HG03175 (cell line): ENCODE measurements around the gene NAB1.
"Not testable (repeated sequence)": the region's sequence is repeated elsewhere in the genome, so short reads cannot be mapped to it uniquely, and the experiment has no call there.

ENCODE experiments used
- ATAC-seq: cut with Tn5 transposase; IDR thresholded peaks from one replicate; pipeline ENCODE4 v1.9.1; 2021; ENCODE audit warnings: mild to moderate bottlenecking, moderate library complexity; ENCODE audit not compliant: unreplicated experiment

Gene NAB1, protein sequence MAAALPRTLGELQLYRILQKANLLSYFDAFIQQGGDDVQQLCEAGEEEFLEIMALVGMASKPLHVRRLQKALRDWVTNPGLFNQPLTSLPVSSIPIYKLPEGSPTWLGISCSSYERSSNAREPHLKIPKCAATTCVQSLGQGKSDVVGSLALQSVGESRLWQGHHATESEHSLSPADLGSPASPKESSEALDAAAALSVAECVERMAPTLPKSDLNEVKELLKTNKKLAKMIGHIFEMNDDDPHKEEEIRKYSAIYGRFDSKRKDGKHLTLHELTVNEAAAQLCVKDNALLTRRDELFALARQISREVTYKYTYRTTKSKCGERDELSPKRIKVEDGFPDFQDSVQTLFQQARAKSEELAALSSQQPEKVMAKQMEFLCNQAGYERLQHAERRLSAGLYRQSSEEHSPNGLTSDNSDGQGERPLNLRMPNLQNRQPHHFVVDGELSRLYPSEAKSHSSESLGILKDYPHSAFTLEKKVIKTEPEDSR

DNA sequence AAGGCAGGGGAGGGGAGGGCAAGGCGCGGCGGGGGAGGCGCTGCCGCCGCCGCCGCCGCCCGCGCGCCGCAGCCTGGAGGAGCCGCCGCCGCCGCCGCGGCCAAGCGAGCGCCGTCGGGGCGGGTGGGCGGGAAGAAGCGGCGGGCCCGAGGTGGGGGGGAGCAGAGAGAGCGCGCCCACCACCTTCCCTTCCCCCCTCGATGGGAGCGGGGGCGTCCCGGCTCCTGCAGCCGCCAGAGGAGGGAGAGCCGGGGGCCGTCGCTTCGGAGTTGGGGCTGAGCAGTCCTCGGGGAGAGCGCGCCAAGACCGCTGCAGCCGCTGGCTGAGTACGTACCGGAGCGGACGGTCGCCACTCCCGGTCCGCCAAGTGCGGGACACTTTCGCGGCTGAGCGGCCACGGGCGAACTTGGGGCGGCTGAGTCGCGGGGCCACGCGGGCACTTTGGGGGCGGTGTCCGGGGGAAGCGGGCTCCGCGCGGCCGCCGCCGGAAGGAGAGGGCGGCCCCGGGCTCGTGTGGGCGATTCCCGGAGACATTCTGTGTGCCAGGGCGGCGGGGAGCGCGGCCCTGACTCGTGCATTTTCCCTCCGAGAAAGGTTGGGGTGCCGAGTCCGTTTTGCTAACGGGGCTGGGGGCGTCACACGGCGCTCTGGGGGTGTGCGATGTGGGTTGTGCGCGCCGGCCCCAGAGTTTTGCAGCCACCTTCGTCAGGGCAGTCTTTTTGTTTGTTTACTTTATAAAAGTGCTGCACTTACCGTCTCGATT lies at the start of gene NAB1:
Gene NAB1 (plus strand): TSS at position 49 of the 763 bp plus-strand sequence. CDS start 10,094 bp downstream, outside the sequence.
- ATAC-seq = peak; percentile 60

DNA sequence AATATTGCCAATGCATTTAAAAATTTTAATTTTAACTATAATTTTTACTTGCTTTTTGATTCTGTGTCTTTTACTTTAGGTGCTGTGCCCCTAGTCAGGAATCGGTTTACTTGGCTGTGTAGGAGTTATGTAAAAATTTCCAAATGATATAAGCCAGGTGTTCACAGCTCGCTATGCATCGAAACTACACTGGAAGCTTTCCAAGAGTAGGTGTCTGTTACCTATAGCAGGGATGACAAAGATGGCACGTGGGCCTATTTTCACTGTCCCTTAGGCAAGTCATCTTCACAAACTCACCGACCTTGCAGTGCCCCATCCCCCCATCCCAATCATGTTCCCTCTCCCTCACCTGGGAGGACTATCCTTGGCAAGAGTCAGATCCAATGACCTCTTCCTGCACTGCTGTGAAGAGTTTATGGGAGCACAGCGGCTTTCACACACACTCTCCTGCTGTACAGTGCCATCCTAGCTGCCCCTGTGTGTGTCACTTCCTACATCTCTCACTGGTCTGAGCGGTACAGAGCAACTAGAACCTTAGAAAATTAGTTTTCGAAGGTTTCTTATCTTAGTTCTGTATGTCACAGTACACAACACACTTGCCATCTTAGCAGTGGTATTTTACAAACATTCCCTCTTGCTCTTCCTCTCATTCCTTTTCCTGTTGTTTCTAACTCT lies 49.2 kb upstream of the NAB1 start:
- no peak for ATAC-seq

DNA sequence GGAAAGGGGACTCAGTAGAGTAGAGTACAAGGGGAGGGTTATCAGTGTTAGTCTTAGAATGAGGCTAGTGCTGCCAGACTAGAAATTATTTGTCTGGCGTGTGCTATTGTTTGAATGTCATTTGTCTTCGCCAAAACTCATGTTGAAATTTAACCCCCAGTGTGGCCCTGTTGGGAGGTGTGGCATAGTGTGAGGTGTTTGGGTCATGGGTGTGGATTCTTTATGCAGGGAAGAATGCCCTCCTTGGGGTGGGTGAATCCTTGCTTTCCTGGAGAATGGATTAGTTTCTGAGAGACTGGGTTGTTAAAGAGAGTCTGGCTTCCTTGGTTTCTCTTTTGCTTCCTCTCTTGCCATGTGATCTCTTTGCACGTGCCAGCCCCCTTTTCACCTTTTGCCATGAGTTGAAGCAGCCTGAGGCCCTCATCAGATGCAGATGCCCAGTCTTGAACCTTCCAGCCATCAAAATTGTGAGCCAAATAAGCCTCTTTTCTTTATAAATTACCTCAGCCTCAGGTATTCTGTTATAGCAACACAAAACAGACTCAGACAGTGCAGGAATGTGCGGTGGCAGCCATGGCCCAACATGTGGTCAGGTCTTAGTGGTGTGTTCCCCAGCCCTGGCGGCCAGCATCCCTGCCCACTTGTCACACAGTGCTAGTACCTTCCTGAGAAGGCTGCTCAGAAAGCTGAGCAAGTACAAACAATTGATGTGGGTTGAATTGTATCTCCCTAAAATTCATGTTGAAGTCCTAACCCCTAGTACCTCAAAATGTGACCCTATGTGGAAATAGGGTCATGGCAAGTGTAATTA lies 48.4 kb upstream of the NAB1 start:
- ATAC-seq = no peak

DNA sequence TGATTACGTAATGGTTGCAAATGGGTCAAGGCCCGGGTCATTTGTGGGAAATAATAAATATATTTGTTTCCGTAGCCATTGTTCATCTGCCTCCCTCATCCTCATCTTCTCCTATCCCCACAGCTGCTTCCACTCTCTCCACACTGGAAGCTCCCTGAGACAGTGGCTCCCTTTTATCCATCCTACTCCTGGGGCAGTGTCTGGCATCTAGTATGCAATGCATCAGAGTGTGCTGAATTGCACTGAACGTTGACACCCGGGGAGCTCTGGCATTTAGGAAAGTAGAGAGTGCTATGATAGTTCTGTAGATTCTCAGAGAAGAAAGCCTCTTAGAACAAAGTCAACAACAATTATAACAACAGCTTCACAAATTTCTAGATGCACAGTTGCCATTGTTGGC lies 45.5 kb upstream of the NAB1 start:
- no peak for ATAC-seq

DNA sequence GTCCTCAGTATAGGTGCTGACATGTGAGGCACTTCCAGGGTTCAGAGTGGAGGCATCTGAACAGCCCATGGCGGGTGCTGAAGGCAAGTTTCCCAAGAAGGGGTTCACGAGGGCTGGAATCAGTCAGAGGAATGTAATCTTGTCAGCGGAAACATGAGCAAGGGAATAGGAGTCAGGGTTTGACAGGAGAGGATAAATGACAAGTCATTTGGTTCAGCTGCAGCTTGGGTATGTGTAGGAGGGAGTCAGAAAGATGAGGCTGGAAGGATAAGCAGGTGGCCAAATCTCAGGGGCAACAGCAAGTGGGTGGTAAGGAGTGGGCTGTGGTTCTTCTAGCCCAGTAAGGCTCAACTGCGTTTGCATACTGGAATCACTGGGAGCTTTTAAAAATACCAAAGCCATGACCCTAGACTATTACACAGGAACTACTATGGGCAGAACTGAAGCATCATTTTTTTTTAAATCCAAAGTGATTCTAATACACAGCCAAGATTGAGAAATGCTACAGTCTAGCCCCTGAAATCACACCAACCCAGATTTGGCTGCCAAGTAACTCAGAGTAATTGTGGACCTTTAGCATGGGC lies 41.8 kb upstream of the NAB1 start:
- no peak for ATAC-seq

DNA sequence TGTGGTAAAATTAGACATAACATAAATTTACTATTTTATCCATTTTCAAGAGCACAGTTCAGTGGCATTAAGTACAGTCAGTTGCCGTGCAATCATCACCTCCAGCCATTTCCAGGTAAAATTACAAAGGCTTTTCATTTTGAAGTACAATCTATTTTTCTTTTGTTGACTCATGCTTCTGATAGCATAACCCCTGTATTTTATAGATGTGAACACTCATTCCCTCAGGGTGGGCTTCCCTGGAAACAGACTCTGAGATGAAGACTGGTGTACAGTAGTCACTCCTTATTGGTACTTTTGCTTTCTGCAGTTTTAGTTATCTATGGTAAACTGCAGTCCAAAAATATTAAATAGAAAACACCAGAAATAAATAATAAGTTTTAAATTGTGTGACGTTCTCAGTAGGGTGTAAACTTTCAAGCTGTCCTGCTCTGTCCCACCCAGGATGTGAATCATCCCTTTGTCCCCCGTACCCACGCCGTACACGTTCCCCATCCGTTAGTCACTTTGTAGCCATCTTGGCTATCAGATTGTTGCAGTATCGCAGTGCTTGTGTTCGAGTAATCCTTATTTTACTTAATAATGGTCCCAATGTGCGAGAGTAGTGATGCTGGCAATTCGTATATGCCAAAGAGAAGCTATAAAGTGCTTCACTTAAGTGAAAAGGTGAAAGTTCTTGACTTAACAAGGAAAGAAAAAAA lies 41.1 kb upstream of the NAB1 start:
- no peak for ATAC-seq

DNA sequence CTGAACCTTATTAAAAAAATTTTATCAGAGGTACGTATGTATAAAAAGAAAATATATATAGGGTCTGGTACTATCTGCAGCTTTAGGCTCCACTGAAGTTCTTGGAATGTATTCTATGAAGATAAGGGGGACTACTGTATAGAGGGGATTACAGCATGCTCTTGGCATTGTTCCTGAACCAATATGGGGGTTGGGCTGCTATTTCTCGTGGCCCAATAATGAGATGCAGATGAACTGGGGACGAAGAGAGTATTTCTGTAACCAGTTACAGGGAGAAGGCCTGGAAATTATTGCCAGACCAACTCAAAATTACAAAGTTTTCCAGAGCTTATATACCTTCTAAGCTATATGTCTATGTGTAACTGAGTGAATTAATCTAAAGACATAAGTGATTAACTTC lies 40.0 kb upstream of the NAB1 start:
- not testable (repeated sequence) for ATAC-seq

DNA sequence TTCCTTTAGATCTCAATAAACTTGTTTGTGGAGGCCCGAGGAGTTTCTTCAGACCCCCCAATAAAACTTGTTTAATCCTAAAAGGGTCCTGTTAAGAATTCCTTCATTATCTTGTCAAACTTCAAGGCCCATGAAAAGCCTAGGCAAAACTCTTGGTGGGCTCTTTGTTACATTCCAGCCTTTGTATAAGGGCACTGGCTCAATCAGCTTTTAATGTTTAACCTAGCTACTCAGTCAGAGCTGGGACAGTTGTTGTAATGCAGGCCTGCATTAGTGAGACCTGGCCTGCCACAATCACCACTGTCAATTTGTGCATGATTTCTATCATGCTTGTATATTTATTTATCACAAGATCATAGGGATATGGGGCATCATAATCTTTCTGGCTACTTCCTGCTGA lies 39.5 kb upstream of the NAB1 start:
- not testable (repeated sequence) for ATAC-seq

DNA sequence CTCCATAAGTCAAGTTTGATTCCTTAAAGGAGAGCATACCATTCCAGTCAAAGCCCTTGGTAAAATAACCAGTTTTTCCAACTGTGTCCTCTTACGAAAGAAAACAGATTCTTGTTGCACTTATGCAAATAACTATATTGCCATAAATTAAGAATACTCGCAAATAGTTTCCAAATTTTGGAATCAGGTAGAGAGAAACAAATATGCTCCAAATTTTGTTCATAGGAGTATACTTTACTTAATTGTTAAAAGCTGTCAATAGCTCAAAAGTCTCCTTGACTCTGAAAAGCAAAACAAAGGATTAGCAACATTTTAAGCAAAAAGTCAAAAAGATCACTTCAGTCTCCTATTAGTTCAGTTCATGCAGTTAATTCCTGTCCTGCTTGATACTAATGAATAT lies 38.4 kb upstream of the NAB1 start:
- ATAC-seq = not testable (repeated sequence)

DNA sequence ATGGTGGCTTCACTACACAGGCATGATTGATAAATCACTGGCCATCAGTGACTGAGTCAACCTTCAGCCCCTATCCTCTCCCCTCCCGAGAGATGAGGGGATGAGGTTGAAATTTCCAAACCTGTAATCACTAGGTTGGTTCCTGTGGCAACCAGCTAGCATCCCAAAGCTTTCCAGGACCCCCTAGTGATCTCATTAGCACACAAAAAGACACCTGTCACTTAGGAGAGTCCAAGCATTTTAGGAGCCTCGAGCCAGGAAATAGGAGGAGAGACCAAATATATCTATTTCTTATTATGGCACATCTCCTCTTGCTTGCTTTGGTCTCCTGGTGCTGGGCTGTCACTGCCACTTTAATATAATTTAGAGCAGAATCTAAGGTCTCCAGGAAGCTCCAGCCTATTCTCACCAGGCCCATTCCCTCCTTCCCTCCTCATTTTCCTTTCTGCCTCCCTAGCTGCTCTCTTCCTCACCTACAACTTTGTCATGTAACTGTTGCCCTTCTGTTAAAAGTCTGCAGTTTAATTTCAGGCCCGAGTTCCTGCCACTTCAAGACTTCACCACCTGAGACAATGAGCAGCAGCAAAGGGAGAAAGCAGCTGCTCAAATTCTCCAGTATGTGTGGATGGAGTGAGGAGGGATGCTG lies 33.2 kb upstream of the NAB1 start:
- ATAC-seq = no peak

DNA sequence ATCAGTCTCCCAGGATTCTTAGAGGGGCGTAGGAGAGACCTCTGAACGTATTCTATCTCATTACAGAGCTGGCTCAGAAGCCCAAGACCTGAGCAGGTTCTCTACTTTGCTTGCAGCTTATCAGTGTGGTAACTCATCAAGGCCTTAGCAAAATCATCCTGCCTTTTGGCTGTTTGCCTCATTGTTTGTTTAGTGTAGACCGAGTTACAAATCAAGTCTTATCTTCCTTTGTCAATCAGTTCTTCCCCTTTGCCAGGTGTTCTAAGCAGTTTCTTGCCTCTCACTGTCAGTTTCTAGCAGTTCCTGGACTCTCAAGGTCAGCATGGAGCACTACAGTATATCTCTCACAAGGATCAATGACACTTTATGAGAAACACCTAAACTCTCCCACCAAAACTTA lies 30.9 kb upstream of the NAB1 start:
- no peak for ATAC-seq

DNA sequence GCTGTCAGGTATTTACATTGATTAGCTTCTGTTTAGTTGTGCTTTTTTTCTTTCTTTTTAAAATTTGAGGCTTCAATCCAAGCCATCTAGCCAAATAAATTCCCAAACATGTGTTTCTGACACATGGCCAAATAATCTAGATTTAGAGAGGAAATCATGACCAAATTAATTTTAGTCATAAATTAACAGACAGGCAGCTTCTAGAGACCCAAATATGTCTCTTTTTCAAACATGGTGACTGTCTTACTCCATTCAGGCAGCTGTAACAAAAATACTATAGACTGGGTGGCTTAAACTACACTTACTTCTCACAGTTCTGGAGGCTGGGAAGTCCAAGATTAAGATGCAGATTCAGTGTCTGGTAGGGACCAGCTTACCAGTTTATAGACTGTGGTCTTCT lies 23.2 kb upstream of the NAB1 start:
- ATAC-seq = no peak

DNA sequence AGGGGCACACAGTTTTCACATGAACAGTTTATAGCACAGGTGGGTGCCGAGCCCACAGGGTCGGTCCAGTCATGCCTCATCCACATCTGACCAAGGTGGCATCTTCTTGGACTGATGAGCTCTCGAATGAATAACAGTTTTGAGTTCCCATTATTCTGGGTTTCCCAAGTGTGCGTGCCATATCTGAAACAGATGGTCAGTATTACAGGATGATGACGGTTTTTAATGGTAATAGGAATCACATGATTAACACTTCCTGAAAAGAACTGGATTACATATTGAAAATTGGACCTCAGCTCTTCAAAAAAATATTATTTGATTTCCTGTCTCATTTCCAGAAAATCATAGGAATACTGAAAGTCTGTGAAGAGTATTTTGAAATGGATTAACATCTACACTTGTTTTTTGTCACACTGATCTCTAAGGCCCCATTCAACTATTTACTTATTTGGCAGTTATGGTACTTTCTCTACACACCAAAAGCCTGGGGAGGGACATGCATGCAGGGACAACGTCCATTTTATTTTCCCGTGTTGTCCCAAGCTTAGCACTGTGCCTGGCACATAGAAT lies 22.2 kb upstream of the NAB1 start:
- ATAC-seq = no peak

DNA sequence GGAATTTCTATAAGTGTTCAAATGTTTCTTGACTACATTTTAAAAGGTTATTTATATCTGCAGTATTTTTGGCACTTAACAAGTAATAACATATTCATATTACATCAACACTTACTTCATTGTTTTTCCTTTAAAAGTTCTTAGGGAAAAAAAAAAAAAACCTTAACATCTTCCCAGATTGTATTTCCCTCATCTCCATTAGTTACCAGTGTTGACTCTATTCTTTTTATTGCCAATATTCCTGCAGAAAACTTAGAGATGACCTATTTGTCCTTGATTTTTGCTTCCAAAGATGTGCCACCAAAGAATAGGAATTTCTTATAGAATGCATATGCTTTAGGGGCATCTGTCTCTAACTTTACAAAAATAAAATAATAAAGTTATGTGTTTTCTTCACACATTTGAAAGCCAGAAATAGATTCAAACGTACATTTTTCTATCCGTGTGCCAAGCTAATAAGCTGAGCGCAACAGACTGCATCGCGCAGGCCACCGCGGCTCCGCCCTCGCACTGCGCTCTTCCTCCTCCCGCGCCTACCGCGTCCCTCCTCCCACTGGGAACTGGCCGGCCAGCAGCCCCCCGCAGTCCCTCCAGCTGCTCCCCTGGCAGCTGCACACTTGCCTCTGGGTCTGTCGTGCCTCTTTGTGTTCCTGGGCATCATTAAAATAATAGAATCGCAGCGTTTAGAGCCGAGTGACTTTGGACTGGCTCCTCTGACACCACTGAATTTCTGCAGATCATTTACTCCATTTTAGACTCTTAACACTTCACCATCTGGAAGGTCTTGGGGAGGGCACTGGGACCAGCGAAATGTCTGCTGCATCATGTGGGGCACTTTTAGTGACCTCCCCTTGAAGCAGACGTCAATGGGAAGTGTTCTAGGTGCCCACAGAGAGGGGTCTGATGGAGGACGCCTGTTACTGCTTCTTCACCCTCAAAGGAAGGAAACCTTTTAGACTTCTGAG lies 21.2 kb upstream of the NAB1 start:
- ATAC-seq = peak; percentile 83

DNA sequence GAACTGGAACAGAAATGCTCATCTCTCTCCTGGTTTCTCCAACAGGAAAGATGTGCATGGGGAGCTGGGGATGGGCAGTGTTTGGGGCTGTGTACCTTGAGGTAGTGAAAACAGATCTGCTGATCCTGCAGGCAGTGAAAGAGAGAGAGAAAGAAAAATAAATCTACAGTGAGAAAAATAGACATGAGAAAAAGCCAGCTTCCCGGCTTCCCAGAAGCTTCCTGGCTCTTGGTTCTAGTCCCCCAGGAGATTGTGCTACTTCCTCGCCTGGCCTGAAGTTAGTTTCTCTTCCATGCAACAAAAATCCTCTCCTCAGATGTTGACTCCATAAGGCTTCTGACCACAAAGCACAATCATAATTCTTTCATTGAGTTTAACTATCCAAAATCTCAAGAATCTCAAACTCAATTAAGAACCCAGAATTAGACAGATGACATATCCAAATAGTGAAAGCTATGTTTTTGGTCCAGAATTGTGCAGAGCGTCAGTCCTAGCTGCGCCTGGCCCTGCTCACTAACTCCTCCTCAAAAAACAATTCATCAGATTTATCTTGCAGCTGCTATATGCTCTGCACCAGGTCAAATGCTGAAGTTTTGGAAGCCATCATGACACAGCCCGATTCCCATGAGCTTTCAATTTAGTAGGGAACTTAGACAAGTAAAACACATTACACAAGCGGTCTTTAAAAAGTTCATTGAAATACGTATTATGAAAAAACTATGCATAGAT lies 20.1 kb upstream of the NAB1 start:
- ATAC-seq = no peak

DNA sequence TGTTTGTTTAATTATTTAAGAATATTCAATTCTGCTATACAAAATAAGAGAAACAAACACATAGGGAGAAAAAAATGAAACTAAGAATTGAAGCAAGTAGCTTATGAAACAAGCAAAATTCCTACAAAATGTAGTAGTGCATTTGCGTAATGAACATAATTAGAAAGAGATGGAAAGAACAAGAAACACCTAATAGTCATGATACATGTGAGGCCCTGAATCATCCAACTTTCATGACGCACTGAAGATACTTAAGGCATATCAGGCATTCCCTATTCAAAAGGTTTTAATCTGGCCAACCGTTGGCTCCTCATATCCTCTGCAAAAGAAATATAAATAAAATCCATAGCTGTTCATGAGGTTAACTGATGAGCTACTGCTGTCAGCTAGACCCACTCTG lies 14.5 kb upstream of the NAB1 start:
- no peak for ATAC-seq

DNA sequence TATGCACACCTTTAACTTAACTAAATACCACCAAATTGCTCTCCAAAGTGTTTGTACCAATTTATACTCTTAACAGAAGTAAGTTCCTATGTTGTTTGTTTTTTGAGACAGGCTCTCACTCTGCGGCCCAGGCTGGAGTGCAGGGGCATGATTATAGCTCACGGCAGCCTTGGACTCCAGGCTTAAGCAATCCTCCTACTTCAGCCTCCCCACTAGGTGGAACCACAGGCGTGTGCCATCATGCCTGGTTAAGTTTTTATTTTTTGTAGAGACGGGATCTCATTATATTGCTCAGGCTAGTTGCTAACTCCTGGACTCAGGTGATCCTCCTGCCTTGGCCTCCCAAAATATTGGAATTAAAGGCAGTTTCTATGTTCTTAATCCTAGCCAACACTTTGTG lies 13.1 kb upstream of the NAB1 start:
- no peak for ATAC-seq
